HG03457 (cell line): ENCODE data around the gene CORO7.
"Not testable (repeated sequence)": the region's sequence is repeated elsewhere in the genome, so short reads cannot be mapped to it uniquely, and the experiment has no call there.

ENCODE experiments used
- ATAC-seq: cut with Tn5 transposase; IDR thresholded peaks from one replicate; pipeline ENCODE4 v1.9.1; 2021; ENCODE audit warnings: moderate number of reproducible peaks; ENCODE audit not compliant: unreplicated experiment

The CORO7 gene

DNA sequence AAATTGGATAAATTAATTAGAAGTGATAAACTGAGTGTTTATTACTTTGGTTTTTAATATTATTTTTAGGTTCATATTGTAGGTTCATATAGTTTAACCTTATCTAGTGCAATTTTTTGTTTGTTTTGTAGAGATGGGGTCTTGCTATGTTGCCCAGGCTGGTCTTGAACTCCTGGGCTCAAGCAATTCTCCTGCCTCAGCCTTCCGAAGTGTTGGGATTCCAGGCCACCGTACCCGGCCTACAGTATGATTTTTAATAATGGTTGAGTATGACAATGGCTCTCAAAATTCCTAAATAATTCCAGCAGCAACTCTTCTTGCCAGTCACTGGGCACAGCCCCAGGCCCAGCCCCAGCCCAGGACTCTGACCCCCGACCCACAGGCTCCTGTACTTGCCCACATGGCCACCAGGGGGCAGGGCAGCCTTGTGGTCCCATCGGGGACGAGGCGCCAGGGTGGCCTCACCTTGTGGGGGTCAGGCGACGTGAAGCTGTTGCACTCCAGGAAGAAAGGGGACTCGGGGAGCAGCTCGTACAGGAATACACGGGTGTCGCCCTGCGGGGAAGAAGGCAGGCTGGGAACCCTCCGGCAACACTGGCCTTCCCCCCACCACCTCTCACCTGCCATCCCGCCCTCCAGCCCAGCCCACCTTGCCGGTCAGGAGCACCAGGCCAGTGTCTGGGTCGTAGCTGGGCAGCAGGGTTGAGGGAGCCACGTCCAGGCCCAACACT, 57.4 kb downstream of the CORO7 start:
- no peak for ATAC-seq

GRCh38 chr16:4358236-4358635, 58.2 kb downstream of the CORO7 start:
- ATAC-seq = no peak

DNA sequence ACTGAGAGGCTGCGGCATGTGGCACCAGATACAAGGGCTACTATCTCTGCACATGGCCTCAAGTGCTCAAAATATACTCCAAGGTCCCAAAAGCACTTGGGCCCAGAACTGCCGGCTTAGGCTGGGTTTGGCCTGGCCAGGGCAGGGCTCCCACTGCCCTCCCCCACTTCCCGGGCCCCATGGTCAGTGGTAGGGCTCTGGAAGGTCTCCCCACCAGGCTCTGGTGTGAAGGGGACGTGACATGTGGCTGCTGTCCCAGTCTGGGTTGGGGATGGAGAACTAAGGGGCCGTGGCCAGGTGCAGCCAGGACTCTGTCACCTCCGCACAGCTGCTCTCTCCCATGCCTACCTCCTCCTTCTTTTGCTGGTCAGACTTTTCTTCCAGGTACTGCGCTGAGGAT, 59.6 kb downstream of the CORO7 start:
- no peak for ATAC-seq

DNA sequence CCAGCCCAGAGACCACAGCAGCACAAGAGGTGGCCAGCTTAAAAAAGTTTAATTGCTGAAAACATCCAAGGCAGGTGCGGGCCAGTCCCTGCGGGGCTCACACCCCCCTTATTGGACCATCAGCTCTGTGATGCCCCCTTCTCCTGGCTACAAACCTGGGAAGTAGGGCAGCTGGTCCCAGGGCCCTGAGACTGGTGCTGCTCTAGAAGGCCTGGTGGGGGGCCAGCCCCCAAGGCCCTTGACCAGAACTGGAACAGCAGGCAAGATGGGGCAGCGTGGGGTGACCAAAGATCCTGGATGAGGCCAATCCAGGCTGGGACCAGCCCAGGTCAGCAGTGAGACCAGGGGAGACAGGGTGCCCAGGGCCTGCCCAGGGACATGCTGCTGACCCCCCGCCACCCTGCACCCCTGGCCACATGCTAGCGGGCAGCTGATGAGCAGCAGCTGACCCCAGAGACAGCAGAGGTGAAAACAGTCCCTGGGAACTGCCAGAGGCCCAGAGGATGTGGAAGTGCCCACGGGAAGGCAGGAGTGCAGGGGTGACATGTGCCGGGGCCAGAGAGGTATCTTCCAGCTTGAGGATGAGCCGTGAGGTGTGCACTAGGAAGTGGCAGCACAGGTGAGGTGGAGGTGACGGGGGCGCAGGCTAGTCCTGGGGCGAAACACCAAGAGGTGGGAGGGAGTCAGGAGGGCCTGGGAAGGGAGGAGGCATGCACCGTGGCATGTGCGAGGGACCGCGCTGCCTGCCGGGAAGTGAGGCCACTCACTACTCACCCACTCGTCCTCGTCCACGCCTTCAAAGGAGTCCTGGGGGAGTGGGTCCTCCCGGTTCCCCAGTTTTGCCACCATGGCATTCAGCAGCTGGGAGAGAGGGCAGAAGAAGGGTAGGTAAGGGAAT, 61.6 kb downstream of the CORO7 start:
- no peak for ATAC-seq

GRCh38 chr16:4353675-4354074, 62.7 kb downstream of the CORO7 start:
- no peak for ATAC-seq

DNA sequence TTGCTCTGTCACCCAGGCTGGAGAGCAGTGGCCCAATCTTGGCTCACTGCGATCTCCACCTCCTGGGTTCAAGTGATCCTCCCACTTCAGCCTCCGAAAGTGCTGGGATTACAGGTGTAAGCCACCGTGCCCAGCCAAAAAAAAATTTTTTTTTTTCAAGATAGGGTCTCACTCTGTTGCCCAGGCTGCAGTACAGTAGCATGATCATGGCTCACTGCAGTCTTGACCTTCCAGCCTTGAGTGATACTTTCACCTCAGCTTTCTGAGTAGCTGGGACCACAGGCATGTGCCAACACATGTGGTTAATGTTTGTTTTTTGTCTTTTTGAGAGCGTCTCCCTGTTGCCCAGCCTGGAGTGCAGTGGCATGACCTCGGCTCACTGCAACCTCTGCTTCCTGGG, 63.6 kb downstream of the CORO7 start:
- ATAC-seq = no peak

- ATAC-seq = no peak
Measured at GRCh38 chr16:4351880-4352279, 64.5 kb downstream of the CORO7 start.

DNA sequence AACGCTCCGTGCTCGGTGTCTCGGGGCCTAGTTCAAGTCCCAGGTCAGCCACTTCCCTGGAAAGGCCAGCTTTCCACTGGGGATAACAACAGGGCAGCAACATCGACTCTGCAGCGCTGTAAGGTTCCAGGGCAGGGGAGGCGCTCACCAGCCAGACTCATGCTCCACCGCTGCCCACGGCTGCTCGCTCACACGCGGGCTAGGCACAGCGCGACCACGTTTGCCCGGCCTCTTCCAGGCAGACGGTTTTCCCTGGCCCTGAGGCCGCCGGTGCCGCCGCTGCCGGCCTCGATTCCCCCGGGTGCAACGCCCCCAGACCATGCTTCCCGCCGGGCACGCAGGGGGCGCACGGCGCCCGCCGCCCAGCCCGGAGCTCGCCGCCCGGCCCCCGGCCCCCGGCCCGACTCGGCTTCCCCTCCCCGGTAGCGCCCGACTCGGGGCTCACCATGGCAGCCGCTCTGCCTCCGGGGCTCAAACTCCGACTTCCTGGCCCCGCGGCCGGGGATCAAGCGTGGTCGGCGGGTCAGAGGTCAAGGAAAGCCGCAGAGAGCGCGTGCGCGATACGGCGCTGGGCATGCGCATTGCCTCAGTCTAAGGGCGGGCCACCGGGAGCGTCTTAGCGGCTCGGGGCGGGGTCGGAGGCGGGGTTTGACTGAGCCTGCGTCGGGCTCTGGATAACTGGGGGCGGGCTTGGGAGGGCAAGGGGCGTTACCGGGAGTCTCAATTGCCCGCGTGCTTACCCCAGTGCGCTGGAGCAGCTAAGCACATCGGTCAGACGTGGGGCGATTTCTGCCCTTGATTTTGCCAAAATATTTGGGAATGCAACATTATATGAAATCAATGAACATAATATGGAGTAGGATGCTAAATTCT, 65.4 kb downstream of the CORO7 start, which contains the start of gene PAM16:
PAM16 (minus strand) TSS at position 535 of the 873 bp plus-strand sequence; CDS start at position 448, 87 bp downstream.
- ATAC-seq = peak; percentile 55

DNA sequence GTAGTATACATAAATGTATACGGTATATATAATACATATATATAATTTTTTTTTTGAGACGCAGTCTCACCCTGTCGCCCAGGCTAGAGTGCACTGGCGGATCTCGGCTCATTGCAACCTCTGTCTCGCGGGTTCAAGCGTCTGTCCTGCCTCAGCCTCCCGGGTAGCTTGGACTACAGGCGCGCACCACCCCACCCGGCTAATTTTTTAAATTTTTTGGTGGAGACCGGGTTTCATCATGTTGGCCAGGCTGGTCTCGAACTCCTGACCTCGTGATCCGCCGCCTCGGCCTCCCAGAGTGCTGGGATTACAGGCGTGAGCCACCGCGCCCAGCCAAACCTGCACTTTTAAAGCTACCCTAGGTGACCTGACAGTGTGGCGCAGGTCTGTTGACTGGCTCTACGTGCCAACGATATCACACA, 66.0 kb downstream of the CORO7 start:
- ATAC-seq = no peak

DNA sequence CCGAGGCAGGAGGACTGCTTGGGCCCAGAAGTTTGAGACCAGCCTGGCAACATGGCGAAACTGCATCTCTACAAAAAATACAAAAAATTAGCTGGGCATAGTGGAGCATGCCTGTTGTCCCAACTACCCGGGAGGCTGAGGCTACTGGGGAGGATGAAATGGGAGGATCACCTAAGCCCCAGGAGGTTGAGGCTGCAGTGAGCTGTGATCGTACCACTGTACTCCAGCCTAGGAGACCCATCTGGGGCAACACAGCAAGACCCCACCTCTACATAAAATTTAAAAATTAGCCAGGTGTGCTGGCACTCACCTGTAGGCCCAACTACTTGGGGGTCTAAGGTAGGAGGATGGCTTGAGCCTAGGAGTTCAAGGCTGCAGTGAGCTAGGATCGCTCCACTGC, 67.1 kb downstream of the CORO7 start:
- no peak for ATAC-seq

DNA sequence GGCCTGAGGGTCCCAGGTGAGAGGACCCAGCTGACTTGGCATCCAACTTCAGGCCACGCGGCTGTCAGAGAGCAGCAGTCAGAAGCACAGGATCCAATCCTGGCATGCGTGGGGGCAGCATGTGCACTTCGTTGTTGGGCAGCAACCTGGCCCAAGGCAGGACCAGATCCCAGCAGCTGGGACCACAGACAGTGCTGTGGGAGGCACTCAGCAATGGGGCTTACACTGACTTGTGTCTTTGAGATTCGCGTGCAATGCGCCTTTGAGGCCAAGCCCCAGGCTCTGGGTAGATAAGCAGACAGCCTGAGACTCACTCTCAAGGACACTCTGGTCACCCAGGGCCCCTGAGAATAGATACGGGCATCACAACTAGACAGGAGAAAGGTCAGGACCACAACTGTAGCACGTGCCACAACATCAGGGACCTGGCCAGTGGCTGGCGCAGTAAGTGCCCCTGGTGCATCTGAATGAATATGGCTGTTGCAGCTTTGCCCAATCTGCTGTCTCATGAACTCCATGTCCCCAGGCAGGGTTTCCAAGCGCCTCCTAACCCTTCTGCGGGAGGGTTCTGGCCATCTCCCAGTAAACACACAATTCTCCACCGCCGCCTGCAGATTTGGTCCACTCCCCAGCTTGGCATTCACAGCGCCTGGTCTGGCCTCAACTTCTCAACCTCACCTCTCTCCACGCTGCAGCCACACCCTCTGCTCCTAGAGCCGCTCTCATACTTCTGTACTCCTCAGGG, 68.5 kb downstream of the CORO7 start:
- ATAC-seq = no peak

GRCh38 chr16:4347010-4347409, 69.4 kb downstream of the CORO7 start:
- no peak for ATAC-seq

DNA sequence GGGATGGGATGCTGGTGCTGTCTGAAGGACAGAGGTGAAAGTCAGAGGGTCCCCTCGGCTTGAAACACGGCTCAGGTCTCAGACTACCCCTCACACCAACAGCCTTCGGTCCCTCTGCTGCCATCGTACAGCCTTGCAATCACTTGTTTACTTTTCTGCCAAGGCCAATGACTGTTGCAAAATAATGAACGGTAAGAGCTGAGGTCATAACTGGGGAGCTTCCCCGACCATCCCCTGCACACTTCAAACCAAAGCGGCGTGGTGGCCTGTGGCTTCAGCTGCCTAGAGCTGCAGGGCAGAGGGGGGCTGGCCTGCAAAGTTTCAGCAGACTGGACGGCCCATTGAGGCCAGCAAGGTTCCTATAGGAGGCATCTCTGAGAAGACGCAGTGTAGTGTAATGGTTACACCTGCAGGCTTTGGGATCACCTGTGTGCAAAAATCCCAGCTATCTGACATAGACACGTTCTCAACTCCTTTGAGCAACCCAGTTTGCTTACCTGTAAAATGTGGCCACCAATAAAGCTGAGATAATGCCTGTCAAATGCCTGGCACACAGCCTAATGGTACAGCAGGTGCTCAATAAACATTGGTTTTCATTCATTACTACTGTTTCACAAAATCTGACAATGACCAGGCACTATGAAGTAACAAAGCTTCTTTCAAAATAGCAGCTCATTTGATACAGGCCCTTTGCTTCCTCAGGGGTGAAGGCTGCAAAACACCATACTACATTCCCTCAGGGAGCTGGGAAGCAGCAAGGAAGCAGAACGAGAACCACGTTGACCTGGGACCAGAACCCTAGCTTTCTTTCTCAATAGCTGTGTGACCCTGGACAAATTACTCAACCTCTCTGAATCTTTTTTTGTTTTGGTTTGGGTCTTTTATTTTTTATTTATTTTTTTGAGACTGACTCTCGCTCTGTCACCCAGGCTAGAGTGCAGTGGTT, 70.3 kb downstream of the CORO7 start:
- ATAC-seq = no peak

- no peak for ATAC-seq
Measured at GRCh38 chr16:4344983-4345835, 71.2 kb downstream of the CORO7 start.

GRCh38 chr16:4344300-4344982, 72.0 kb downstream of the CORO7 start:
- ATAC-seq = not testable (repeated sequence)

GRCh38 chr16:4342866-4343744, 73.3 kb downstream of the CORO7 start:
- ATAC-seq = no peak

- ATAC-seq = no peak
Measured at GRCh38 chr16:4341250-4341649, 75.1 kb downstream of the CORO7 start.
